Measurements from ENCODE around the gene INPP4B.

DNA sequence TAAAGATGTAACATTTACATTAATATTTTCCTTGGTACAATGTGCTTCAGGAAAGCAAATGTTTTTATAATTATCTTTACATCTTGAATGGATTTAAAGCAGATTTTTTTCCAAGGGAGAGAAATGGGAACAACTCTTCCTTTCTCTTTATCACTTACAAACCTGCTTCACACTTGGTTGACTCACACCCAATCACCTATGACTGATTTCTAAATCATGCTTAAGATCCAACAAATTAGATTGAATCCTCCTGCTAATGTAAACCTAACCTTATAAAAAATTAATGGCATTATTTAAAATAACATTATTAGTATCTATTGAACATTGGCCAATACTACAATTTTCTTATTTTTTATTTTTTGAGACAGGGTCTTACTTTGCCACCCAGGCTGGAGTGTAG, 127.1 kb downstream of the INPP4B start:
- no peak for TF ChIP-seq POLR2A (IDR thresholded peaks at IDR 0.05)
- TF ChIP-seq, protein P1, sequence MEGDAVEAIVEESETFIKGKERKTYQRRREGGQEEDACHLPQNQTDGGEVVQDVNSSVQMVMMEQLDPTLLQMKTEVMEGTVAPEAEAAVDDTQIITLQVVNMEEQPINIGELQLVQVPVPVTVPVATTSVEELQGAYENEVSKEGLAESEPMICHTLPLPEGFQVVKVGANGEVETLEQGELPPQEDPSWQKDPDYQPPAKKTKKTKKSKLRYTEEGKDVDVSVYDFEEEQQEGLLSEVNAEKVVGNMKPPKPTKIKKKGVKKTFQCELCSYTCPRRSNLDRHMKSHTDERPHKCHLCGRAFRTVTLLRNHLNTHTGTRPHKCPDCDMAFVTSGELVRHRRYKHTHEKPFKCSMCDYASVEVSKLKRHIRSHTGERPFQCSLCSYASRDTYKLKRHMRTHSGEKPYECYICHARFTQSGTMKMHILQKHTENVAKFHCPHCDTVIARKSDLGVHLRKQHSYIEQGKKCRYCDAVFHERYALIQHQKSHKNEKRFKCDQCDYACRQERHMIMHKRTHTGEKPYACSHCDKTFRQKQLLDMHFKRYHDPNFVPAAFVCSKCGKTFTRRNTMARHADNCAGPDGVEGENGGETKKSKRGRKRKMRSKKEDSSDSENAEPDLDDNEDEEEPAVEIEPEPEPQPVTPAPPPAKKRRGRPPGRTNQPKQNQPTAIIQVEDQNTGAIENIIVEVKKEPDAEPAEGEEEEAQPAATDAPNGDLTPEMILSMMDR (IDR thresholded peaks at IDR 0.05): no peak

All from Peyer's patch (tissue), 4 donors.